Activated T-helper 1 cell treated with Interleukin-2 at 50 U/mL for 16 hours (primary cell): Measurements from ENCODE around the gene ZNF143.
A peak's percentile ranks its signal among the peaks of the same experiment; 100 is the strongest.
"Not testable (repeated sequence)": the region's sequence is repeated elsewhere in the genome, so short reads cannot be mapped to it uniquely, and the experiment has no call there.

Experiments used
- DNase-seq: peaks from one replicate; pipeline ENCODE4 v3.0.0-alpha.2; 2020; ENCODE audit warnings: low read depth

Gene ZNF143

DNA sequence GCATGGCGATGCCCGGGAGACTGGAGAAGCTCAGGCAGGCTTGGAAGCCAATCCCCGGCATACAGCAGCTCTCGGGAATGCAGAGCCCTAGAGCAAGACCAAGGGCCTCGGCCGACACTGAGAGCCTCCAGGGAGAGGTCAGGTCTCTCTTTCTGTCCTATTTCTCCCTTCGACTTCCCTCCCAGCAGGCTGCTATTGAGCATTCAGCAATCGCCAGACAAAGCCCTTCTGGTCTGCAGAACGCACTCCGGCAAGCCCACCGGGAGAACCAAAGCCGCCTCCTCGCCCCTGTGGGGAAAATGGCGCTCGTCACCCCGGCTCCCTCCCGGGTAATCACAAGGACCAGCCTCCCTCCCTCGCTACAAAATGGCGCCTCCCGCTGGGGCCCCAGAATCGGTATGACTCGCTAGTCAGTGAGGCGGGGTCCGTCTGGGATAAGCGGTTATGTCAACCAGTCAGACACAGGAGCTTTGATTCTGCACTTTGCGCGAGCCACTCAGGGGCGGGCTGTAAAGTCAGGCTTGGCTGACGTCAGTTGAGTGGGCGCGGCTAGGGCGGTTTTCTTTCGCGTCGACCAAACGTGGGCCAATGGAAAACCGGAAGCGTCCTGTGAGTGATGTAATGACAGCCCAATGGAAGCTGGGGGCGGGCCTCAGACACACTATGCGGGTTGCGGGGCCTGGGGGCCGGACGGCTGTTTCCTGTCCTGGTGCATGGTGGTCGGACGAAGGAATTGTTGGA, at the start of gene ZNF143:
ZNF143 (plus strand) TSS at position 691 of the 741 bp plus-strand sequence. CDS start 10,297 bp downstream, outside the sequence.
- DNase-seq: peak; percentile 99

- DNase-seq: no peak
Observed at GRCh38 chr11:9428706-9429105, 32.1 kb upstream of the ZNF143 start.

- no peak for DNase-seq
Observed at GRCh38 chr11:9438611-9439010, 22.2 kb upstream of the ZNF143 start.

- no peak for DNase-seq
Observed at GRCh38 chr11:9446230-9446629, 14.6 kb upstream of the ZNF143 start.

DNA sequence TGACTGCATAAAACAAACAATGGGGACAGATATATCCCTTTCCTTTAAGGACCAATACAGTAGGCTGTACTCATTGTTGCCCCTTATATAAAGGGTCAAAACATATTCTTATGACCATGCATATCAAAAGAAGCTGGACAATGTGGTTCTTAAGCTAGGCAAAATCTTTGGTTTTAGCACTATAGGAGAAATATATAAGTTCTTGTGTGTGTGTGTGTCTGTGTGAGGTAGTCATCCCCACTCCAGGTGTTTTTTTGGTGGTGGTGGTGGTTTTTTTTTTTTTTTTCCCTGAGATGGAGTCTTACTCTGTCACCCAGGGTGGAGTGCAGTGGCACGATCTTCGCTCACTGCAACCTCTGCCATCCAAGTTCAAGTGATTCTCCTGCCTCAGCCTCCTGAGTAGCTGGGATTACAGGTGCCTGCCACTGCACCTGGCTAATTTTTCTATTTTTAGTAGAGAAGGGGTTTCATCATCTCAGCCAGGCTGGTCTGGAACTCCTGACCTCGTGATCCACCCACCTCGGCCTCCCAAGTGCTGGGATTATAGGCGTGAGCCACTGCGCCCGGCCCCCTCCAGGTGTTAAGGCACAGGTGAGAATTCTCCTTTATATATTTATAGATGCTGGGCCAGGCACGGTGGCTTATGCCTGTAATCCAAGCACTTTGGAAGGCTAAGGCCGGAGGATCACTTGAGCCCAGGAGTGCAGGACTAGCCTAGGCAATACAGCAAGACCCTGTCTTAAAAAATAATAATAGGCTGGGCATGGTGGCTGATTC, 12.0 kb upstream of the ZNF143 start:
- DNase-seq: no peak

GRCh38 chr11:9452023-9452422, 8.8 kb upstream of the ZNF143 start:
- DNase-seq: not testable (repeated sequence)

DNA sequence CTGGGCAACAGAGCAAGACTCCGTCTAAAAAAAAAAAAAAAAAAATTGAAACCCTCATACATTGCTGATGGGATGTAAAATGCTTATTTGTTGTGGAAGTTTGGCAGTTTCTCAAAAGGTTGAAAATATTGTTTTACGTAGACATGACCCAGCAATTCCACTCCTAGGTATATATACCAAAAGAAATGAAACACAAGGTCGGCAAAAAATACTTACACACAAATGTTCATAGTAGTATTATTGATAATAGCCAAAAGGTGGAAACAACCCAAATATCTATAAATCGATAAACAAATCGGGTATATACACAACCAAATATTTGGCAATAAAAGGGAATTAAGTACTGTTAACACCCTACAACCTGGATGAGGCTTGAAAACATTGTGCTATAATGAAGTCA, 5.1 kb upstream of the ZNF143 start:
- DNase-seq: no peak

DNA sequence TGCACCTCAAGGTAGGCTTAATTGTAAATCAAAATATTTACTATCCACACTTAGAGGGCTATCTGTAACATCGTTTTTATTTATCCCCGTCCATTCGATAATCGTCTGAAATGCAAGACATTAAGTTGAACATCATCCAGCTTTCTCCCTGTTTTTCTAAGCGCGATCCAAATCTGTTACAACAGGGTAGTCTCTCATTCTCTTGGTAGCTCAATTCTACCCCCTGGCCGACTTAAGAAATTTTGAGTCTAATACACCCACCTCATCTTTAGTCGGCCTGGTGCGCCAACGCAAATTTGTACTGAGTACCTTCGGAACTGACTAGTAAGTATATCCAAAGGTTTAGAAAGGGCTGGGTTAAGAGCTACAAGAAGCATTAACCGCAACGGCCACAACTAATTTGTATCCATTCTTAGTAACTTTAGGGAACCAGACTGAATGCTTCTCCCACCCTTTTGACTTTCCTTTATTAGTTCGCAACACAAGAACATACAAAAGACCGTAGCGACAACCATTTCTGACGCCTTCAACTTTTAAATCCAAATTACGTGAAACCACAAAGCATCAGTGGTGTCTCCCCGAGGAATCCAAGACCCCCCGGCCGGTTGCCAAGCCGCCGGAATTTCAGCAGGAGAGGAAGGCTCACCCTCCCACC, 1.0 kb upstream of the ZNF143 start:
- DNase-seq: no peak

DNA sequence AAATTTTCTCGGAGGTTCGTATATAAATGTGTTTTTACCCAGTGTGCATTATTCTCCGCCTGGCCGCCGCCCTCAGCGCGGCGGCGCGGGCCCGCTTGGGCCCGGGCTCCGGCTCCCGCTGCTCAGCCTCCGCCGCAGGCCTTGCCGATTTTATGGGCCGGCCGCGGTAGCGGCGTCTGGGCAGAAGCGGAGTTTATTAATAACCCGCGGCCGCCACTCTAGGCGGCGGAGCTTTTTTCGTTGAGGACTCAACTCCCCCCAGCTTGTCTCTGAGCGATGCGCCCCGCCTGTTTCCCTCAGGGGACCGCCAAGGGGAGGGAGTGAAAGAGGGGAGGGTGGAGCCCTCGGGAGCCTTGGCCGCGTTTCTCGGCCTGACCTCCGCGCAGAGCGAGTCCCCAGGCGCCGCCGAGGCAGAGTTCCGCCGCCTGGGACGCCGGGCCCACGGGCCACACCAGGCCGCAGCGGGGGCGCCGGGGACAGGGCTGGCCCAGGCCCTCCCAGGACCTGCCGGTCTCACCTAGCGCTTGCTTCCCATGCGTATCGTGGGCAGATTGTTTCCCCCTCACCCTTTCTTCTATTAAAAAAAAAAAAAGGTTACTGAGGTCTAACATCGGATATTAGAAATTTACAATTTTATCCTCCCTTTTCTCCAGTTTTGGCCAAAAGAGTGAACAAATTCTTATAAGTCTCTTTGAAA, 399 bp downstream of the ZNF143 start:
- DNase-seq: peak; percentile 66

GRCh38 chr11:9461760-9462134, 935 bp downstream of the ZNF143 start:
- DNase-seq: no peak

DNA sequence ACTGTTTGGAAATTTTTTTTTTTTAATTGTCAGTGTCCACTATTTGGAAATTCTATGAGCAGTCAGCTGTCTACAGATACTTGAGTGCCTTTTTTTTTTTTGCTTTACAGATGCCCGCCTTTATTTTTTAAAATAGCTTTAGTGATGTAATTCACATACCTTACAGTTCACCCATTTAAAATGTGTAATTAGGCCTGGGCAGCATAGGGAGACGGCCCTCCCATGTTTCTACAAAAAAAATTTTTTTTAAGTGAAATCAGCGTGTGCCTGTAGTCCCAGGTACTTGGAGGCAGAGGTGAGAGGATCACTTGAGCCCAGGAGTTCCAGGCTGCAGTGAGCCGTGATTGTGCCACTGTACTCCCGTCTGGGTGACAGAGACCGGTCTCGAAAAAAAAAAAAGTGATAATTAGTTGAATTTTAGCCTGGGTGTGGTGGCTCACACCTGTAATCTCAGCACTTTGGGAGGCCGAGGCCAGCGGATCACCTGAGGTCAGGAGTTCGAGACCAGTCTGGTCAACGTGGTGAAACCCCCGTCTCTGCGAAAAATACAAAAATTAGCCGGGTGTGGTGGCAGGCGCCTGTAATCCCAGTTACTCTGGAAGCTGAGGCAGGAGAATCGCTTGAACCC, 1.5 kb downstream of the ZNF143 start:
- no peak for DNase-seq

DNA sequence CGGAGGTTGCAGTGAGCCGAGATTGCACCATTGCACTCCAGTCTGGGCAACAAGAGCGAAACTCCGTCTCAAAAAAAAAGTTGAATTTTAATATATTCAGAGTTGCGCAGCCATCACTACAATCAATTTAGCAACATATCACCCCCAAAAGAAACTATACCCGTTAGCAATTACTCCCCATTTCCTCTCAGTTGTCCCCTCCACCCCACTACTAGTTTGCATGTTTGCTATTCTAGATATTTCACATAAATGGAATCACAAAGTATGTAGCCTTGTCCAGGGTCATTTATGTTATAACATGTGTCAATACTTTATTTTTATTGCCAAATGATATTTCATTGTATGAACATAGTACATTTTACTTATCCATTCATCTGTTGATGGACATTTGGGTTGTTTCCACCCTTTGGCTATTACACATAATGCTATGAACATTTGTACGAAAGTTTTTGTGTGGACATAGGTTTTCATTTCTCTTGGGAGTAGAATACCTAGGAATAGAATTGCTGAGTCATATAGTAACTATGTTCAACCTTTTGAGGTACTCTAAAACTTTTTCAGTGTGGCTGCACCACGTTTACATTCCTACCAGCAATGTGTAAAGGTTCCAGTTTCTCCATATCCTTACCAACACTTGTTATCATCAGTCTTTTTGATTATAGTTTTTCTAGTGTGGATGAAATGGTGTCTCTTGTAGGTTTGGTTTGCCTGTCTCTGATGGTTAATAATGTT, 2.2 kb downstream of the ZNF143 start:
- no peak for DNase-seq

DNA sequence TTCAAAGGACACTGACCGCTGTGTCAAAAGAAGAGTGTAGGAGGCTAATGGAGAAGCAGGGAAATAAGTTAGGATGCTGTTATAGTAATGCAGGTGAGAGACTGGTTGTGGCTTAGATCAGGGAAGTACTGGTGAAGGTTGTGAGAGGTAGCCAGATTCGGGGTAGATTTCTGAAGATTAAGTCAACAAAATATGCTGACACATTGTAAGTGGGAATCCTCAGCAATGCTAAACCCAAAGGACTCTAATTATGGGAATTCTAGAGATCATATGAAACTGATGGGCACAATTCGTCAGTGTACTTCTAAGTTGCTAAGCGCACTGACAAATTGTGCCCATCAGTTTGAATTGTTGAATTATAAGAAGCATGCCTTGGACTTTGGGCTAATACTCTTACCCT, 10.0 kb downstream of the ZNF143 start:
- DNase-seq: no peak

- DNase-seq: no peak
Observed at GRCh38 chr11:9473408-9473807, 12.6 kb downstream of the ZNF143 start.

DNA sequence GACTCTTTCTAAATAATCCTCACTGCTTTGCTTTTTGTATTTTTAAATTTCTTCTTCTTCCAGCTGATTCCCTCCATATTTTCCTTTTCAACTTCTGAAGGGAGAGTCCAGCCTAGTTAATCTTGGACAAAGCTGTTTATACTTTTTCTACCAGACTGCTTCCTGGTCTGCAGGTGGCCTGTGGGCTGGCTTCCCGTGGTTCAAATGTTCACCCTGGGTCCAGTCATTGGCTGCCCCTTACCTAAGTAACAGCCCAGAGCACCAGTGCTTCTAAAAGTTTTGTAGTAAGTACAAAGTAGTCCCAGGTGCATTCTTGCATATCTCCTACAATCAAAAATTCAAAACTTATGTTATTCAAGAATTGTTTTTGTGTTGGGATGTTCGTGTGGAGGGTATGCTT, 19.1 kb downstream of the ZNF143 start:
- no peak for DNase-seq

GRCh38 chr11:9489080-9489765, 28.4 kb downstream of the ZNF143 start:
- no peak for DNase-seq

GRCh38 chr11:9490376-9490775, 29.6 kb downstream of the ZNF143 start:
- DNase-seq: no peak

DNA sequence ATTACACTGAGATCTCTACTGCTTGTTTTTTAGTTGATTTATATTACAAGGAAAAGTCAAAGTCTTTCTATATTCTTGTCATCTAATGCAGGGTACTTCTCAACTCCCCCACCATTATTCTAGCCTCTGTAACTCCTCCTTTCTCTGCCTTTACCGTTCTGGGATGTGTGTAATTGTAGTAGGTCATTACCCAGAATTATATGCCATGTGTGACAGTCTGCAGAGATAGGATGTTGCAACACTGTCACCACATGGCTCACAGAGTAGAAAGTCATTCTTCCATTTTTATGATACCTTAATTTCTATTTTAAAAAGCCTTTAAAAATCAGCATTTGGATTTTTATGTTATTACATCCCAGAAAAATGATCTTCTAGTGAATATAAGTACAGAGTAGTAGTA, 32.7 kb downstream of the ZNF143 start:
- no peak for DNase-seq

DNA sequence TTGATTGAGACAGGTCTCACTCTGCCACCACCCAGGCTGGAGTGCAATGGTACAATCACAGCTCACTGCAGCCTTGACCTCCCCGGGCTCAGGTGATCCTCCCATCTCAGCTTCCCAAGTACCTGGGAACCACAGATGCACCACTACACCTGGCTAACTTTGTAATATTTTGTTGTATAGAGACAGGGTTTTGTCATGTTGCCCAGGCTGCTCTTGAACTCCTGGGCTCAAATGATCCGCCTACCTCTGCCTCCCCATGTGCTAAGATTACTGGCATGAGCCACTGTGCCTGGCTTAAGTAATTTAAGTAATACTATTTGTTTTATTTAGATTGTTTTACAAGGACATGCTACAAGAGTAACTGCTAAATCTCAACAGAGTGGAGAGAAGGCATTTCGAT, 33.5 kb downstream of the ZNF143 start:
- DNase-seq: no peak

DNA sequence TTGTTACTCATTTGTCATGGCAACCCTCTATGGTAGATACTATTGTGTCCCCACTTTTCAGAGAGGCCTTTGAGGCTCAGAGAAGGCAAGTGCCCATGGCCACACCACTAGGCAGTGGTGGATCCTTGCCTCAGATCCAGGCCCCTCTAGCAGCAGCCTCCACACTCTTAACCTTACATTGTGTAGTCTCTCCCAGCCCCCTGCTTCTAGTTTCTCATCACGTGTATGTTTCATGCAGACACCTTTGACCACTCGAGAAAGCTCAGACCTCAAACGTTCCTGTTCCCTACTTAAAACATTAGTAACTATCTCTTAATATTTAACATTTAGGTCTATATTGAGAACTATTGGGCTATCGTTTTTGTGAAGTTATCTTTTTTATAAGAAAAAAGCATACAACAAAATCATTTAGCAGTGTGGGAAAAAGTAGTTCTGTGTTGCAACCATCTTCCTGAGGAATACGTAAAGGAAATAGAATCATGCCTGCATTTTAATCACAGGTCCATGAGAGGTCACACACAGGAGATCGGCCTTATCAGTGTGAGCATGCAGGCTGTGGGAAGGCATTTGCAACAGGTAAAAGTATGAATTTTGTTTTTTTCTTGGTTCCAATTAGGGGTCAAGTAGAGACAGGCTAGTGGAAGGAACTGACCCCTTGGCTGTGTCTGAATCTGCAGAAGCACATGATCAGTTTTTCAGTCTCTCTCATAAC, 35.1 kb downstream of the ZNF143 start:
- DNase-seq: no peak
